Measurements from ENCODE around the gene BMP2K. TPM values are rescaled to one million over a fixed set of nuclear protein-coding genes. Genes with fewer than 3 reads are reported as not detected.

Gene BMP2K
- total and polyA plus RNA-seq, 2 donors (not counting 1 experiment from before 2014, with no cell fraction given): 54.8 to 126 TPM

GRCh38 chr4:78936989-78937388 lies 160.8 kb downstream of the BMP2K start:
- Histone ChIP-seq H3K36me3 (ENCODE audit: control insufficient read depth, insufficient read depth, low read length) (peaks cover 2% of the 10 kb centered on the region), H3K27me3 (ENCODE audit: control insufficient read depth, insufficient read depth, low read length) (no peaks in the 10 kb centered on the region), H3K9ac (ENCODE audit: insufficient read depth, low read length) (no peak overlapping the region), H3K4me3 (replicated peaks in 1 of 4; ENCODE audit: control extremely low read depth in 1 of 4, insufficient read depth in 1 of 4, low read depth in 3 of 4, low read length in 4 of 4) (no peak overlapping the region), H3K4me1 (ENCODE audit: control insufficient read depth, extremely low read depth, insufficient read depth, low read length) (no peaks in the 10 kb centered on the region), H3K79me2 (ENCODE audit: control insufficient read depth, insufficient read depth, low read length) (no peaks in the 10 kb centered on the region), H2AFZ (ENCODE audit: low read length) (no peak overlapping the region), H3K27ac (ENCODE audit: insufficient read depth, low read length) (no peak overlapping the region), H4K20me1 (ENCODE audit: control insufficient read depth, extremely low read depth, insufficient read depth, low read length) (no peaks in the 10 kb centered on the region), H3K4me2 (ENCODE audit: extremely low read depth, insufficient read depth, low read length) (no peak overlapping the region), H3K9me3 (ENCODE audit: control insufficient read depth, insufficient read depth, low read depth, low read length) (no peaks in the 10 kb centered on the region)
- no peak for DNase-seq (ENCODE audit: low read depth in 2 of 2)
- TF ChIP-seq EZH2 (IDR thresholded peaks at IDR 0.05; ENCODE audit: low read length, missing control alignments): no peak
- TF ChIP-seq CTCF (conservative IDR thresholded peaks at IDR 0.05 in 1 of 2, IDR thresholded peaks at IDR 0.05 in 1 of 2; ENCODE audit: low read depth in 1 of 2, low read length in 2 of 2): no peak

GRCh38 chr4:78937837-78938236 lies 161.7 kb downstream of the BMP2K start:
- TF ChIP-seq CTCF (conservative IDR thresholded peaks at IDR 0.05 in 1 of 2, IDR thresholded peaks at IDR 0.05 in 1 of 2; ENCODE audit: low read depth in 1 of 2, low read length in 2 of 2): no peak
- TF ChIP-seq EZH2 (IDR thresholded peaks at IDR 0.05; ENCODE audit: low read length, missing control alignments): no peak
- no peaks in the 10 kb centered on the region for H3K4me1 ChIP-seq (ENCODE audit: control insufficient read depth, extremely low read depth, insufficient read depth, low read length)
- H3K79me2 ChIP-seq (ENCODE audit: control insufficient read depth, insufficient read depth, low read length): no peaks in the 10 kb centered on the region
- no peak overlapping the region for H2AFZ ChIP-seq (ENCODE audit: low read length)
- H3K9me3 ChIP-seq (ENCODE audit: control insufficient read depth, insufficient read depth, low read depth, low read length): no peaks in the 10 kb centered on the region
- no peak overlapping the region for H3K9ac ChIP-seq (ENCODE audit: insufficient read depth, low read length)
- no peaks in the 10 kb centered on the region for H4K20me1 ChIP-seq (ENCODE audit: control insufficient read depth, extremely low read depth, insufficient read depth, low read length)
- DNase-seq (ENCODE audit: low read depth in 2 of 2): peak in 1 of 2 donors; percentile 49
- peak overlapping the region; percentile 79 for H3K4me2 ChIP-seq (ENCODE audit: extremely low read depth, insufficient read depth, low read length)
- H3K27ac ChIP-seq (ENCODE audit: insufficient read depth, low read length): no peak overlapping the region
- H3K36me3 ChIP-seq (ENCODE audit: control insufficient read depth, insufficient read depth, low read length): no peaks in the 10 kb centered on the region
- H3K27me3 ChIP-seq (ENCODE audit: control insufficient read depth, insufficient read depth, low read length): no peaks in the 10 kb centered on the region
- H3K4me3 ChIP-seq (replicated peaks in 1 of 4; ENCODE audit: control extremely low read depth in 1 of 4, insufficient read depth in 1 of 4, low read depth in 3 of 4, low read length in 4 of 4): peak overlapping the region in 1 of 4 experiments; percentile 72

GRCh38 chr4:78938474-78938867 lies 162.3 kb downstream of the BMP2K start:
- Histone ChIP-seq H3K36me3 (ENCODE audit: control insufficient read depth, insufficient read depth, low read length) (no peaks in the 10 kb centered on the region), H3K9ac (ENCODE audit: insufficient read depth, low read length) (peak overlapping the region; percentile 81), H3K79me2 (ENCODE audit: control insufficient read depth, insufficient read depth, low read length) (no peaks in the 10 kb centered on the region), H2AFZ (ENCODE audit: low read length) (peak overlapping the region; percentile 97), H3K4me1 (ENCODE audit: control insufficient read depth, extremely low read depth, insufficient read depth, low read length) (no peaks in the 10 kb centered on the region), H3K4me2 (ENCODE audit: extremely low read depth, insufficient read depth, low read length) (peak overlapping the region; percentile 79), H4K20me1 (ENCODE audit: control insufficient read depth, extremely low read depth, insufficient read depth, low read length) (no peaks in the 10 kb centered on the region), H3K27me3 (ENCODE audit: control insufficient read depth, insufficient read depth, low read length) (no peaks in the 10 kb centered on the region), H3K27ac (ENCODE audit: insufficient read depth, low read length) (peak overlapping the region; percentile 70), H3K9me3 (ENCODE audit: control insufficient read depth, insufficient read depth, low read depth, low read length) (no peaks in the 10 kb centered on the region), H3K4me3 (replicated peaks in 1 of 4; ENCODE audit: control extremely low read depth in 1 of 4, insufficient read depth in 1 of 4, low read depth in 3 of 4, low read length in 4 of 4) (peak overlapping the region; percentile 66 to 94 (median 74))
- TF ChIP-seq EZH2 (IDR thresholded peaks at IDR 0.05; ENCODE audit: low read length, missing control alignments) (no peak), CTCF (conservative IDR thresholded peaks at IDR 0.05 in 1 of 2, IDR thresholded peaks at IDR 0.05 in 1 of 2; ENCODE audit: low read depth in 1 of 2, low read length in 2 of 2) (no peak)
- no peak for DNase-seq (ENCODE audit: low read depth in 2 of 2)
